Panc1 (cell line): ENCODE measurements around the gene KRTAP23-1.

ENCODE experiments used
- POLR2AphosphoS5 ChIP-seq: IDR thresholded peaks from 2 replicates; pipeline ENCODE4 v1.6.1; 2012; ENCODE audit warnings: mild to moderate bottlenecking, low read depth, low read length, moderate library complexity
- TF ChIP-seq, protein P1 (sequence below): fragments of 450-650 bp; IDR thresholded peaks from 2 replicates; pipeline ENCODE4 v1.5.1; 2017; ENCODE audit warnings: mild to moderate bottlenecking
- TF ChIP-seq, protein P2 (sequence below), 2 experiments: IDR thresholded peaks; 2 replicates each; pipeline ENCODE4 v1.6.1; 2011 to 2012; ENCODE audit warnings: low read depth in 2 of 2, control low read depth in 1 of 2, low read length in 1 of 2, mild to moderate bottlenecking in 1 of 2, moderate library complexity in 1 of 2; ENCODE audit not compliant: insufficient read depth in 1 of 2

DNA sequence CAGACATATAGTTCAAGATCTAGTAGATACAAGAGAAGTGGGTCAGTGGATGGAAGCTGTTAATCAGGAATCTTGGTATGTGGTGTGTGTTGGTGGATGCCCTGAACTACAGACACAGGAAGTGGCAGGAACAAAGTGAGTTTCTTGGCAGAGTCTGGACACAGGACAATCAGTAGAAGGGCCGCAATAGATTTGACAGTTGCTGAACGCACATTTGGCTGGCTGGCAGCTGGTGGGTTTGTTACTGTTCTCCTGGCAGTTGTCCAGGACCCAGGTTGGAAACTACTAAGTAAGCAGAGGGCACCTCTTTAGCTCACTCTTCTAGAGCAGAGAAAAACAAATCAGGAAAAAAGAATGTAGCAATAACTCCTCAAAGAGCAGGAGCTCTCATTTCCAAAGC is 41.5 kb downstream of the KRTAP23-1 start:
- TF ChIP-seq, protein P1, sequence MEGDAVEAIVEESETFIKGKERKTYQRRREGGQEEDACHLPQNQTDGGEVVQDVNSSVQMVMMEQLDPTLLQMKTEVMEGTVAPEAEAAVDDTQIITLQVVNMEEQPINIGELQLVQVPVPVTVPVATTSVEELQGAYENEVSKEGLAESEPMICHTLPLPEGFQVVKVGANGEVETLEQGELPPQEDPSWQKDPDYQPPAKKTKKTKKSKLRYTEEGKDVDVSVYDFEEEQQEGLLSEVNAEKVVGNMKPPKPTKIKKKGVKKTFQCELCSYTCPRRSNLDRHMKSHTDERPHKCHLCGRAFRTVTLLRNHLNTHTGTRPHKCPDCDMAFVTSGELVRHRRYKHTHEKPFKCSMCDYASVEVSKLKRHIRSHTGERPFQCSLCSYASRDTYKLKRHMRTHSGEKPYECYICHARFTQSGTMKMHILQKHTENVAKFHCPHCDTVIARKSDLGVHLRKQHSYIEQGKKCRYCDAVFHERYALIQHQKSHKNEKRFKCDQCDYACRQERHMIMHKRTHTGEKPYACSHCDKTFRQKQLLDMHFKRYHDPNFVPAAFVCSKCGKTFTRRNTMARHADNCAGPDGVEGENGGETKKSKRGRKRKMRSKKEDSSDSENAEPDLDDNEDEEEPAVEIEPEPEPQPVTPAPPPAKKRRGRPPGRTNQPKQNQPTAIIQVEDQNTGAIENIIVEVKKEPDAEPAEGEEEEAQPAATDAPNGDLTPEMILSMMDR = no peak
- no peak for TF ChIP-seq POLR2AphosphoS5
- TF ChIP-seq, protein P2, sequence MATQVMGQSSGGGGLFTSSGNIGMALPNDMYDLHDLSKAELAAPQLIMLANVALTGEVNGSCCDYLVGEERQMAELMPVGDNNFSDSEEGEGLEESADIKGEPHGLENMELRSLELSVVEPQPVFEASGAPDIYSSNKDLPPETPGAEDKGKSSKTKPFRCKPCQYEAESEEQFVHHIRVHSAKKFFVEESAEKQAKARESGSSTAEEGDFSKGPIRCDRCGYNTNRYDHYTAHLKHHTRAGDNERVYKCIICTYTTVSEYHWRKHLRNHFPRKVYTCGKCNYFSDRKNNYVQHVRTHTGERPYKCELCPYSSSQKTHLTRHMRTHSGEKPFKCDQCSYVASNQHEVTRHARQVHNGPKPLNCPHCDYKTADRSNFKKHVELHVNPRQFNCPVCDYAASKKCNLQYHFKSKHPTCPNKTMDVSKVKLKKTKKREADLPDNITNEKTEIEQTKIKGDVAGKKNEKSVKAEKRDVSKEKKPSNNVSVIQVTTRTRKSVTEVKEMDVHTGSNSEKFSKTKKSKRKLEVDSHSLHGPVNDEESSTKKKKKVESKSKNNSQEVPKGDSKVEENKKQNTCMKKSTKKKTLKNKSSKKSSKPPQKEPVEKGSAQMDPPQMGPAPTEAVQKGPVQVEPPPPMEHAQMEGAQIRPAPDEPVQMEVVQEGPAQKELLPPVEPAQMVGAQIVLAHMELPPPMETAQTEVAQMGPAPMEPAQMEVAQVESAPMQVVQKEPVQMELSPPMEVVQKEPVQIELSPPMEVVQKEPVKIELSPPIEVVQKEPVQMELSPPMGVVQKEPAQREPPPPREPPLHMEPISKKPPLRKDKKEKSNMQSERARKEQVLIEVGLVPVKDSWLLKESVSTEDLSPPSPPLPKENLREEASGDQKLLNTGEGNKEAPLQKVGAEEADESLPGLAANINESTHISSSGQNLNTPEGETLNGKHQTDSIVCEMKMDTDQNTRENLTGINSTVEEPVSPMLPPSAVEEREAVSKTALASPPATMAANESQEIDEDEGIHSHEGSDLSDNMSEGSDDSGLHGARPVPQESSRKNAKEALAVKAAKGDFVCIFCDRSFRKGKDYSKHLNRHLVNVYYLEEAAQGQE (IDR thresholded peaks at IDR 0.05; ENCODE audit: insufficient read depth in 1 of 2, low read depth in 2 of 2, low read length in 1 of 2) = no peak
